ENCODE measurements around the gene SYNJ1.
"Not testable (repeated sequence)": the region's sequence is repeated elsewhere in the genome, so short reads cannot be mapped to it uniquely, and the experiment has no call there.

Gene SYNJ1

DNA sequence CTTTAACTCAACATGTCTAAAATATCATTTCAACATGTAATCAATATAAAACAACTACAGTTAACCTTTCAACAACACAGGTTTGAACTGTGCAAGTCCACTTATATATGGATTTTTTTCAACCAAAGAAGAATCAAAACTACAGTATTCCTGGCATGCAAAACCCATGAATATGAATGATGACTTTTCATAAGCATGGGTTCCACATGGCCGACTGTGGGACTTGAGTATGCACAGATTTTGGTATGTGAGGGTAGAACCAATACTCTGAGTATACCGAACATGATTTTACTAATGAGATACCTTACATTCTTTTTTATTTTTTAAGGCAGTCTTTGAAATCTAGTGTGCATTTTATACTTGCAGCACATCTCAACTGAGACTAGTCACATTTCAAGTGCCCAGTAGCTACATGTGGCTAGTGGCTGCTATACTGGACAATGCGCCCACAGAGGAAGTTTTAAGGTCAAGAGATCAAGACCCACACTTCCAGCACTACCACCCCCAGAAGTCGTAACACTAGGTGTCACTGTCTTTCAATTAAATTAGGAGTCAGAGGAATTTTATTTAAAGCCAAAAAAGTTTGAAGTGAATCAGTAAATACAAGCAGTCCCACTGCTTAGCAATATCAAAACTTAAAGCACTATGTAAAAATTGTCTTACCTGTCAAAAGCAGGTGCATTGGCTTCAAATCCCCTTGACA, 40.0 kb downstream of the SYNJ1 start:
- no peak for DNase-seq

GRCh38 chr21:32682696-32683474, 44.9 kb downstream of the SYNJ1 start:
- DNase-seq = no peak

DNA sequence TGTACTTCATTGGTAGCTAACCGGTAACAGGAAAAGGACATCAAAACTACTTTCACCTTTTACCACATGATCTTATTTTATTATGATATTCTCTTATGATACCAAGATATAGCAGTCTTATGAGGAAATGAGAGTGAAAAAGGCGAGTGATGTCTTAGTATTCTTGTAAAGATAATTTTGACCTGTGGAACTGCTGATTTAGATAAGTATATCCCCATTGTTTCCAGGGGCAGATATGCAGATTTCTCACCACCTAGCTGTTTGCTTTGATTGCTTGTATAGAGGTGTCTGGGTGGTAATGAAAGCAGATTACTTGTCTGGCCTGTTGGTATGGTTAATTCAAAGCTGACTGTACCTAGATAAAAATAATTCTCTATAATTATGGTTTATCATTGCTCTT, 53.1 kb downstream of the SYNJ1 start:
- DNase-seq = no peak

DNA sequence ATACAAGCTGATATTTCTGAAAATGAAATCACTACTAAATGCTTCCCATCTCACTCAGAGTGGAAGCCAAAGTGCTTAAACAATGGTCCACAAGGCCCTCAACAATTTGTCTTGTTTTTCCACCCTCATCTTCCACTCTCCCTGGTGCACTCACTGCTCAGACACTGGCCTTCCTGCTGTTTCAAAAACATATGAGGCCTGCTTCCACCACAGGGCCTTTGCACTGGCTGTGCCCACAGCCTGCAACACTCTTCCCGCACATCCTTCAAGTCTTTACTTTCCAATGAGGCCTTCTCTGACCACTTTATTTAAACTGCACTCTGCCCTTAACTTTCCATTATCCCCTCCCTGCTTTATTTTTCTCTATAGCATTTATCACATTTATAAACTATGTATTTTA, 53.8 kb downstream of the SYNJ1 start:
- DNase-seq = no peak

- DNase-seq = no peak
These were observed 61.6 kb downstream of the SYNJ1 start for GRCh38 chr21:32666258-32666657.

DNA sequence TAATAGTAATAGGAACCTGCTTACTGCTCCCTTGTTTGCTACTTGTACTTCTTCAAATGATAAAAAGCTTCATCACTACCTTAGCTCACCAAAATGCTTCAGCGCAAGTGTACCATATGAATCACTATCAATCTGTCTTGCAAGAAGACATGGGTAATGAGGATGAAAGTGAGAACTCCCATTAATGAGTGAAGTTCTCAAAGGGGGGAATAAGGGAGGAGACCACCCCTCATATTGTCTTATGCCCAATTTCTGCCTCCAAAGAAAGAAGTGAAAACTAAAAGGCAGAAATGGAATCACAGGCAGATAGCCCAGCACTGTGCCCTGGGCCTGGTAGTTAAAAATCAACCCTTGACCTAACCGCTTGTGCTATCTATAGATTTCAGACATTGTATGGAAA, 63.7 kb downstream of the SYNJ1 start:
- not testable (repeated sequence) for DNase-seq

DNA sequence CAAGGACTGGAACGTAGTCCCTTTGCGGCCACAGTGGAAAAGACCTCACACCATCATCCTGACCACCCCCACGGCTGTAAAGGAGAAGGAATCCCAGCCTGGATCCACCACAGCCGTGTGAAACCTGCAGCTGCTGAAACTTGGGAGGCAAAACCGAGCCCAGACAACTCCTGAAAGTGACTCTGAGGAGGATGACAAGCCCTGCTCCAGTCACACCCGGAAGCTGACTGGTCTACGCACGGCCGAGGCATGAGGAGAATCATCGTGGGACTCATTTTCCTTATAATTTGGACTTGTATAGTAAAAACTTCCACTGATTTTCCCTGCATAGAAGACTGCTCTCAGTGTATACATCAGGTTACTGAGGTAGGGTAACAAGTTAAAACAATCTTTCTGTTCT, 65.8 kb downstream of the SYNJ1 start:
- not testable (repeated sequence) for DNase-seq

GRCh38 chr21:32661026-32661782, 66.6 kb downstream of the SYNJ1 start:
- DNase-seq = not testable (repeated sequence)

DNA sequence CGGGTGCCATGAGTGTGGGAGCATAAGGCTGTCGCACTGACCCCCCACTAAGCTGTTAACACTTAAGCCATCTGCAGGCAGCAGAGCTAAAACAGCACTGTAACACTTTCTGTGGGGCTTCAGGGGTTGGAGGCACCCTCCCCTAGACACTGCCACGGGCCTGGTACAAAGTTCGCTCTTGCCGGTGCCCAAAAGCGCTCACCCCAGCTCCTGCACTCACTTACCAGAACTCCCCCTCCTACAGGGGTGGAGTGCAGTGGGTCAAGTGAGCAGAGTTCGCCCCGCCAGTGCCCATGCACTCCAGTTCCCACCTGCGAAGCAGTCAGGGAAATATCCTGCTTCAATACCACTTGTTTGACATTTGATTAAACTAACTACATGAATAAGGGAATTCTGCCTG, 69.3 kb downstream of the SYNJ1 start:
- DNase-seq = no peak

GRCh38 chr21:32653326-32653901, 74.4 kb downstream of the SYNJ1 start:
- no peak for DNase-seq

GRCh38 chr21:32648165-32648564, 79.6 kb downstream of the SYNJ1 start:
- DNase-seq = no peak

DNA sequence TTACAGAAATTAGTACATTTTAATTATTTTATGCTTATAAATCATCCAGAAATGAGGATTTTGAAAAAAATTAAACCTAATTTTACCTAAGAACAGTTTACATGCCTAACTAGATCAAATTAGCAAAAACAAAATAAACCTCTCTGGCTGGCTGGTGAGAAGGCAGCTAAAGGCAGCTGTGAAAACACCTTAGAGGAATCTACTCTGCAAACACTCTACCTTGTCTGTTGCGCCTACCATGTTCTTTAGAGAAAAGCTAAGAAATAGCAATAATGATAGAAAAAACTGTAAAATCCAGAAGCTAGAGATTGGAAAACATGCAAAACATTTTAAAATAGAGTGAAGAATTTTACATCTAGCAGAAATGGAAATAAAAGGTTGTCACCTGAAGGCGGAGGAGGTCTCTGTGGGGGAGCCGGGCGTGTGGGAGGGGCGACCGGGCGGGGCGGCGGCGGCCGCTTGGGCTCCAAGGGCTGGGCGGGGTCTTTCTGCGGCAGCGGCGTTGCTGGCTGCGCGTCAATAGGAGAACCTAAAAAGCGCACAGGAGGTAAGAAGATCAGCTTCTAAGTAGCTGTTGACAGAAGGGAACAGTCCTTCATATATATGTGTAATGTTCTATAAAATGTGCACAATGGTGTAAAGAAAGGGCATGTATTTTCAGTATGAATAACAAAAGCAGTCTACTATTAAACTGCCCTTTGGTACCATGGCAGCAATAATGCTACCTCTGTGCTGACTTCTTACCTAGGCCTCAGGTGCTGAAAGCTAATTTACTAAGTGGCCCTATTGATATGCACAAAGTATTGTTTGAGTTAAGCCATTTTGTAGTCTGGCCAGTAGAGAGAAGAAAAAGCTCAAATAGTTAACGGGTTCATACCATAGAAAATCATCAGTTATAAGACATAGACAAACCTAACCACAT, 82.3 kb downstream of the SYNJ1 start:
- DNase-seq = no peak

- no peak for DNase-seq
These were observed 85.8 kb downstream of the SYNJ1 start for GRCh38 chr21:32641710-32642698.

GRCh38 chr21:32626621-32627196, 101.1 kb downstream of the SYNJ1 start:
- DNase-seq = peak in 1 of 2 donors; percentile 1

- not testable (repeated sequence) for DNase-seq
These were observed 109.6 kb downstream of the SYNJ1 start for GRCh38 chr21:32618218-32618617.

GRCh38 chr21:32613436-32614043, 114.3 kb downstream of the SYNJ1 start:
- no peak for DNase-seq

DNA sequence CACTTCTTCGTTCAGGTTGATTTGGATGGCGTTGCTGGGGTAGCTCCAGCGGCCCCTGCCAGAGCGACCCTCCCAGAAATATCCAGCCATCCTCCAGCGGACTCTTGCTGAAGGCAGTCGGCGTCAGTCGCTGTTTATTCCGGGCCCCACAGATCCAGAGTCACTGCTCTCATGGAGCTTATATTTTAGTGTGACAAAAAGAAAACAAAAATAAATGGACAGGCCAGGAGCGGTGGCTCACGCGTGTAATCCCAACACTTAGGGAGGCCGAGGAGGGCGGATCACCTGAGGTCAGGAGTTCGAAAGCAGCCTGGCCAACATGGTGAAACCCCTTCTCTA, 114.8 kb downstream of the SYNJ1 start:
- DNase-seq = no peak

- DNase-seq = peak; percentile 94 to 97
These were observed 115.5 kb downstream of the SYNJ1 start, which contains the start of gene CFAP298 for GRCh38 chr21:32612075-32612998. CFAP298 (minus strand) TSS chr21:32612377; CDS start chr21:32612243, 134 bp downstream.

Data from inflammatory macrophage (primary cell).